ENCODE results near the gene SLC18A2. TPM values are rescaled to one million over a fixed set of nuclear protein-coding genes. Genes with fewer than 3 reads are reported as not detected.

SLC18A2 gene
- total and polyA plus RNA-seq, 9 donors: 2.4 to 12.0 (median 6.3) TPM

GRCh38 chr10:117311261-117311660 is 70.3 kb downstream of the SLC18A2 start:
- DNase-seq: no peak
- Histone ChIP-seq H3K36me3 (no peaks in the 10 kb centered on the region), H3K9me3 (no peaks in the 10 kb centered on the region), H3K27ac (no peak overlapping the region), H3K4me1 (ENCODE audit: insufficient read depth) (no peaks in the 10 kb centered on the region), H3K4me3 (no peak overlapping the region), H3K27me3 (no peaks in the 10 kb centered on the region)
- intact Hi-C loops (cut with DNase I): no loop called here
- TF ChIP-seq EP300 (IDR thresholded peaks at IDR 0.05) (no peak), POLR2A (IDR thresholded peaks at IDR 0.05) (no peak), CTCF (IDR thresholded peaks at IDR 0.05) (no peak)
- 94 to 97% (median 94%) methylated on average over 5 of the region's 5 CpGs for WGBS, 3 donors

- H3K27me3 ChIP-seq: no peaks in the 10 kb centered on the region
- no peaks in the 10 kb centered on the region for H3K9me3 ChIP-seq
- no peak overlapping the region for H3K27ac ChIP-seq
- TF ChIP-seq EP300 (IDR thresholded peaks at IDR 0.05) (no peak), POLR2A (IDR thresholded peaks at IDR 0.05) (no peak), CTCF (IDR thresholded peaks at IDR 0.05) (no peak)
- WGBS, 3 donors: 96 to 99% (median 97%) methylated on average over 4 of the region's 4 CpGs
- no peaks in the 10 kb centered on the region for H3K36me3 ChIP-seq
- H3K4me3 ChIP-seq: no peak overlapping the region
- DNase-seq: no peak
- H3K4me1 ChIP-seq (ENCODE audit: insufficient read depth): no peaks in the 10 kb centered on the region
- intact Hi-C loops (cut with DNase I): no loop called here
These were observed 71.5 kb downstream of the SLC18A2 start for GRCh38 chr10:117312430-117312829.

- WGBS, 3 donors: 99 to 100% (median 100%) methylated on average over 1 of the region's 1 CpG
- Histone ChIP-seq H3K4me3 (no peak overlapping the region), H3K27me3 (no peaks in the 10 kb centered on the region), H3K27ac (no peak overlapping the region), H3K36me3 (no peaks in the 10 kb centered on the region), H3K9me3 (no peaks in the 10 kb centered on the region), H3K4me1 (ENCODE audit: insufficient read depth) (no peaks in the 10 kb centered on the region)
- DNase-seq: no peak
- intact Hi-C loops (cut with DNase I): no loop called here
- no peak for TF ChIP-seq POLR2A (IDR thresholded peaks at IDR 0.05)
- no peak for TF ChIP-seq EP300 (IDR thresholded peaks at IDR 0.05)
- TF ChIP-seq CTCF (IDR thresholded peaks at IDR 0.05): no peak
These were observed 72.7 kb downstream of the SLC18A2 start for GRCh38 chr10:117313641-117314040.

GRCh38 chr10:117316701-117317100 is 75.8 kb downstream of the SLC18A2 start:
- H3K4me3 ChIP-seq: no peak overlapping the region
- 93 to 97% (median 95%) methylated on average over 2 of the region's 2 CpGs for WGBS, 3 donors
- no peak for TF ChIP-seq EP300 (IDR thresholded peaks at IDR 0.05)
- no peak for TF ChIP-seq CTCF (IDR thresholded peaks at IDR 0.05)
- TF ChIP-seq POLR2A (IDR thresholded peaks at IDR 0.05): no peak
- intact Hi-C loops (cut with DNase I): loop anchor here in 1 of 4 donors (2.0 kb wide), 1 partner anchor 100 kb away; no protein-coding TSS in a partner anchor
- no peak for DNase-seq
- H3K36me3 ChIP-seq: no peaks in the 10 kb centered on the region
- H3K4me1 ChIP-seq (ENCODE audit: insufficient read depth): no peaks in the 10 kb centered on the region
- no peaks in the 10 kb centered on the region for H3K9me3 ChIP-seq
- no peak overlapping the region for H3K27ac ChIP-seq
- no peaks in the 10 kb centered on the region for H3K27me3 ChIP-seq

GRCh38 chr10:117318909-117319308 is 78.0 kb downstream of the SLC18A2 start:
- DNase-seq: no peak
- TF ChIP-seq CTCF (IDR thresholded peaks at IDR 0.05) (peak in 1 of 3 donors; percentile 15), POLR2A (IDR thresholded peaks at IDR 0.05) (no peak), EP300 (IDR thresholded peaks at IDR 0.05) (no peak)
- no peak overlapping the region for H3K27ac ChIP-seq
- intact Hi-C loops (cut with DNase I): no loop called here
- no peaks in the 10 kb centered on the region for H3K27me3 ChIP-seq
- H3K36me3 ChIP-seq: no peaks in the 10 kb centered on the region
- no peak overlapping the region for H3K4me3 ChIP-seq
- H3K9me3 ChIP-seq: no peaks in the 10 kb centered on the region
- no peaks in the 10 kb centered on the region for H3K4me1 ChIP-seq (ENCODE audit: insufficient read depth)

Data from ovary (tissue), 9 donors.